Retina (tissue), 1 donor: ENCODE results near the gene VSIR.

ENCODE experiments used
- DNase-seq: peaks from one replicate; pipeline ENCODE4 v3.0.0-alpha.2; 2016

VSIR gene

GRCh38 chr10:71773221-71773971, at the start of gene VSIR:
Gene VSIR, minus strand, starts transcription at chr10:71773520. Its CDS starts 81 bp downstream, at chr10:71773439.
- peak; percentile 89 for DNase-seq

GRCh38 chr10:71821909-71822763, 48.8 kb upstream of the VSIR start:
- DNase-seq: no peak

GRCh38 chr10:71820966-71821365, 47.6 kb upstream of the VSIR start:
- DNase-seq: no peak

GRCh38 chr10:71819985-71820384, 46.7 kb upstream of the VSIR start:
- DNase-seq: no peak

GRCh38 chr10:71819441-71819861, 46.1 kb upstream of the VSIR start:
- DNase-seq: no peak

- DNase-seq: no peak
Observed at GRCh38 chr10:71818674-71819260, 45.4 kb upstream of the VSIR start.

GRCh38 chr10:71817831-71818655, 44.7 kb upstream of the VSIR start:
- DNase-seq: no peak

GRCh38 chr10:71816936-71817618, 43.8 kb upstream of the VSIR start:
- DNase-seq: no peak

- DNase-seq: no peak
Observed at GRCh38 chr10:71816421-71816851, 43.1 kb upstream of the VSIR start.

GRCh38 chr10:71815515-71816130, 42.3 kb upstream of the VSIR start:
- no peak for DNase-seq

GRCh38 chr10:71814922-71815411, 41.6 kb upstream of the VSIR start:
- DNase-seq: no peak

GRCh38 chr10:71812913-71813590, 39.7 kb upstream of the VSIR start:
- DNase-seq: no peak

GRCh38 chr10:71812016-71812912, 38.9 kb upstream of the VSIR start:
- peak; percentile 60 for DNase-seq

- no peak for DNase-seq
Observed at GRCh38 chr10:71811351-71811750, 38.0 kb upstream of the VSIR start.

- DNase-seq: no peak
Observed at GRCh38 chr10:71810048-71810750, 36.9 kb upstream of the VSIR start.

- DNase-seq: no peak
Observed at GRCh38 chr10:71809628-71810027, 36.3 kb upstream of the VSIR start.

- DNase-seq: no peak
Observed at GRCh38 chr10:71807557-71808510, 34.5 kb upstream of the VSIR start.
